SJSA1 (cell line): ENCODE measurements around the gene ULK4. TPM values are rescaled to one million over a fixed set of nuclear protein-coding genes. Genes with fewer than 3 reads are reported as not detected.
"Not testable (repeated sequence)": the region's sequence is repeated elsewhere in the genome, so short reads cannot be mapped to it uniquely, and the experiment has no call there.

ENCODE experiments used
- DNase-seq, 2 experiments: peaks; one replicate each; pipeline ENCODE4 v3.0.0-alpha.2; 2015 to 2020; ENCODE audit warnings: low spot score in 2 of 2, low read depth in 1 of 2
- H3K27ac ChIP-seq: fragments of 250-450 bp; sonication (Bioruptor Pico); 2 replicates; pipeline ENCODE4 v1.5.1; 2020; ENCODE audit warnings: mild to moderate bottlenecking, moderate library complexity
- H3K27me3 ChIP-seq: fragments of 250-450 bp; sonication (Bioruptor Pico); replicated peaks from 2 replicates; pipeline ENCODE4 v1.5.1; 2020; ENCODE audit warnings: mild to moderate bottlenecking, moderate library complexity
- H3K36me3 ChIP-seq: fragments of 250-450 bp; sonication (Bioruptor Pico); 2 replicates; pipeline ENCODE4 v1.5.1; 2020; ENCODE audit warnings: mild to moderate bottlenecking
- H3K4me1 ChIP-seq: fragments of 250-450 bp; sonication (Bioruptor Pico); replicated peaks from 2 replicates; pipeline ENCODE4 v1.6.1; 2021; ENCODE audit warnings: mild to moderate bottlenecking
- H3K4me3 ChIP-seq: fragments of 250-450 bp; sonication (Bioruptor Pico); 2 replicates; pipeline ENCODE4 v1.5.1; 2020; ENCODE audit warnings: mild to moderate bottlenecking
- H3K9me3 ChIP-seq: fragments of 250-450 bp; sonication (Bioruptor Pico); replicated peaks from 2 replicates; pipeline ENCODE4 v1.5.1; 2020; ENCODE audit warnings: mild to moderate bottlenecking
- total RNA-seq: library from RNA; depleted of rRNA; stranded (reverse); fragments of >200 nt; shearing (Covaris generic); gene quantifications from 2 replicates; pipeline ENCODE4 v1.2.3, GENCODE V29; 2014

ULK4 gene
- total RNA-seq, 1 experiment from 2014 or later = 10.9 TPM

- DNase-seq = no peak
- no peak overlapping the region for H3K27ac ChIP-seq
- H3K36me3 ChIP-seq = no peaks in the 10 kb centered on the region
- H3K27me3 ChIP-seq = no peaks in the 10 kb centered on the region
- H3K4me1 ChIP-seq = no peaks in the 10 kb centered on the region
- no peaks in the 10 kb centered on the region for H3K9me3 ChIP-seq
- no peak overlapping the region for H3K4me3 ChIP-seq
Observed at GRCh38 chr3:41872157-41872556, 89.7 kb downstream of the ULK4 start.

GRCh38 chr3:41867533-41867932, 94.4 kb downstream of the ULK4 start:
- H3K4me3 ChIP-seq = no peak overlapping the region
- no peaks in the 10 kb centered on the region for H3K9me3 ChIP-seq
- no peak for DNase-seq
- H3K36me3 ChIP-seq = no peaks in the 10 kb centered on the region
- H3K27ac ChIP-seq = no peak overlapping the region
- no peaks in the 10 kb centered on the region for H3K4me1 ChIP-seq
- no peaks in the 10 kb centered on the region for H3K27me3 ChIP-seq

- H3K27me3 ChIP-seq = no peaks in the 10 kb centered on the region
- no peak overlapping the region for H3K4me3 ChIP-seq
- H3K9me3 ChIP-seq = no peaks in the 10 kb centered on the region
- H3K27ac ChIP-seq = no peak overlapping the region
- H3K4me1 ChIP-seq = no peaks in the 10 kb centered on the region
- no peaks in the 10 kb centered on the region for H3K36me3 ChIP-seq
- no peak for DNase-seq
Observed at GRCh38 chr3:41866298-41866697, 95.6 kb downstream of the ULK4 start.

- Histone ChIP-seq H3K27ac (no peak overlapping the region), H3K27me3 (no peaks in the 10 kb centered on the region), H3K36me3 (no peaks in the 10 kb centered on the region), H3K9me3 (no peaks in the 10 kb centered on the region), H3K4me3 (no peak overlapping the region), H3K4me1 (no peaks in the 10 kb centered on the region)
- DNase-seq = no peak
Observed at GRCh38 chr3:41863024-41863423, 98.9 kb downstream of the ULK4 start.

- not testable (repeated sequence) for H3K27me3 ChIP-seq, H3K4me1 ChIP-seq, H3K4me3 ChIP-seq, DNase-seq, H3K9me3 ChIP-seq, H3K27ac ChIP-seq, H3K36me3 ChIP-seq
Observed at GRCh38 chr3:41860489-41860888, 101.4 kb downstream of the ULK4 start.

- Histone ChIP-seq H3K27ac (no peak overlapping the region), H3K4me3 (no peak overlapping the region), H3K36me3 (no peaks in the 10 kb centered on the region), H3K4me1 (no peaks in the 10 kb centered on the region), H3K9me3 (no peaks in the 10 kb centered on the region), H3K27me3 (no peaks in the 10 kb centered on the region)
- DNase-seq = no peak
Observed at GRCh38 chr3:41854956-41855355, 106.9 kb downstream of the ULK4 start.

- Histone ChIP-seq H3K9me3 (no peaks in the 10 kb centered on the region), H3K4me1 (no peaks in the 10 kb centered on the region), H3K36me3 (no peaks in the 10 kb centered on the region), H3K27ac (no peak overlapping the region), H3K27me3 (no peaks in the 10 kb centered on the region), H3K4me3 (no peak overlapping the region)
- DNase-seq = no peak
Observed at GRCh38 chr3:41853540-41854196, 108.2 kb downstream of the ULK4 start.

- Histone ChIP-seq H3K27ac (no peak overlapping the region), H3K9me3 (no peaks in the 10 kb centered on the region), H3K27me3 (no peaks in the 10 kb centered on the region; the same call in 1 of the 2 replicates), H3K4me1 (no peaks in the 10 kb centered on the region), H3K36me3 (no peaks in the 10 kb centered on the region), H3K4me3 (no peak overlapping the region)
- no peak for DNase-seq
Observed at GRCh38 chr3:41848753-41849574, 112.9 kb downstream of the ULK4 start.

GRCh38 chr3:41847679-41848078, 114.2 kb downstream of the ULK4 start:
- H3K36me3 ChIP-seq = no peaks in the 10 kb centered on the region
- no peak for DNase-seq
- no peaks in the 10 kb centered on the region; the same call in 1 of the 2 replicates for H3K27me3 ChIP-seq
- no peak overlapping the region for H3K27ac ChIP-seq
- no peaks in the 10 kb centered on the region for H3K4me1 ChIP-seq
- no peak overlapping the region for H3K4me3 ChIP-seq
- no peaks in the 10 kb centered on the region for H3K9me3 ChIP-seq

- H3K27me3 ChIP-seq = no peaks in the 10 kb centered on the region; the same call in 1 of the 2 replicates
- no peaks in the 10 kb centered on the region for H3K4me1 ChIP-seq
- no peak for DNase-seq
- H3K4me3 ChIP-seq = no peak overlapping the region
- no peaks in the 10 kb centered on the region for H3K9me3 ChIP-seq
- no peak overlapping the region for H3K27ac ChIP-seq
- H3K36me3 ChIP-seq = no peaks in the 10 kb centered on the region
Observed at GRCh38 chr3:41846850-41847249, 115.1 kb downstream of the ULK4 start.

- Histone ChIP-seq H3K4me1 (no peaks in the 10 kb centered on the region), H3K4me3 (no peak overlapping the region), H3K9me3 (no peaks in the 10 kb centered on the region), H3K36me3 (no peaks in the 10 kb centered on the region), H3K27ac (no peak overlapping the region), H3K27me3 (no peaks in the 10 kb centered on the region; the same call in 1 of the 2 replicates)
- no peak for DNase-seq
Observed at GRCh38 chr3:41845826-41846225, 116.1 kb downstream of the ULK4 start.

GRCh38 chr3:41844256-41844655, 117.6 kb downstream of the ULK4 start:
- H3K27ac ChIP-seq, DNase-seq, H3K27me3 ChIP-seq, H3K4me3 ChIP-seq, H3K9me3 ChIP-seq, H3K36me3 ChIP-seq, H3K4me1 ChIP-seq: not testable (repeated sequence)

- not testable (repeated sequence) for H3K27me3 ChIP-seq, H3K4me1 ChIP-seq, H3K4me3 ChIP-seq, H3K9me3 ChIP-seq, H3K27ac ChIP-seq, H3K36me3 ChIP-seq, DNase-seq
Observed at GRCh38 chr3:41840936-41841668, 120.8 kb downstream of the ULK4 start.
